BJ (cell line): Measurements from ENCODE around the gene SMYD3. TPM values are rescaled to one million over a fixed set of nuclear protein-coding genes. Genes with fewer than 3 reads are reported as not detected.

Source experiments
- CTCF ChIA-PET: fragments of 350-600 bp; formaldehyde crosslinking; extraction: SDS; loops from one replicate; lab custom pipeline; 2021; ENCODE audit warnings: antibody characterized with exemption, inconsistent platforms; lab: Yijun Ruan, JAX
- POLR2A ChIA-PET: fragments of 300-600 bp; sonication (Branson Sonifier 250); formaldehyde crosslinking; extraction: SDS; loops from one replicate; lab custom pipeline; 2021; ENCODE audit warnings: antibody characterized with exemption; lab: Charles Lee
- DNase-seq: peaks from one replicate; pipeline ENCODE4 v3.0.0-alpha.2; 2011; ENCODE audit warnings: low read depth
- H3K27me3 ChIP-seq: 2 replicates; pipeline ENCODE4 v1.6.0; 2011; ENCODE audit warnings: low read length; ENCODE audit not compliant: control insufficient read depth, insufficient read depth
- H3K36me3 ChIP-seq: 2 replicates; pipeline ENCODE4 v1.5.1; 2011; ENCODE audit warnings: low read length; ENCODE audit not compliant: control insufficient read depth, insufficient read depth
- H3K4me3 ChIP-seq: 2 replicates; pipeline ENCODE4 v1.5.1; 2011; ENCODE audit warnings: low read depth, mild to moderate bottlenecking, control low read depth, low read length
- CTCF ChIP-seq: IDR thresholded peaks from 2 replicates; pipeline ENCODE4 v1.5.1; 2011; ENCODE audit warnings: low read depth, mild to moderate bottlenecking, control low read depth, inconsistent platforms, low read length, moderate library complexity; ENCODE audit not compliant: insufficient read depth
- polyA plus RNA-seq: library from polyadenylated mRNA; depleted of rRNA; stranded (reverse); fragments of >200 nt; gene quantifications from 2 replicates; pipeline ENCODE4 v1.2.3, GENCODE V29; 2011

The SMYD3 gene
- polyA plus RNA-seq, 1 experiment, result 26.1 TPM

GRCh38 chr1:245987219-245987545, 519.9 kb downstream of the SMYD3 start:
- no peak for TF ChIP-seq CTCF
- Histone ChIP-seq H3K4me3 (no peak overlapping the region), H3K36me3 (no peaks in the 10 kb centered on the region), H3K27me3 (no peaks in the 10 kb centered on the region)
- CTCF ChIA-PET, result interaction anchor here (1.2 to 2.6 kb wide), 4 partner anchors 11 to 907 kb away, joined by 3 to 8 read pairs (median 5); no protein-coding TSS in a partner anchor
- no peak for DNase-seq
- POLR2A ChIA-PET, result no interaction called here

- peak; percentile 68 for DNase-seq
- ChIA-PET CTCF (interaction anchor here (0.9 to 2.6 kb wide), 5 partner anchors 11 to 906 kb away, joined by 3 to 8 read pairs (median 3); no protein-coding TSS in a partner anchor), POLR2A (no interaction called here)
- Histone ChIP-seq H3K4me3 (no peak overlapping the region), H3K27me3 (no peaks in the 10 kb centered on the region), H3K36me3 (no peaks in the 10 kb centered on the region)
- 0 out of 2 replicates have a peak, but pooled peaks have one; percentile 16 for TF ChIP-seq CTCF
Measured at GRCh38 chr1:245986404-245987218, 520.5 kb downstream of the SMYD3 start.

GRCh38 chr1:245984390-245985155, 522.5 kb downstream of the SMYD3 start:
- ChIA-PET POLR2A (no interaction called here), CTCF (interaction anchor here (1.2 kb wide), 1 partner anchor 828 kb away, joined by 8 read pairs; no protein-coding TSS in a partner anchor)
- no peak for DNase-seq
- no peak overlapping the region for H3K4me3 ChIP-seq
- no peaks in the 10 kb centered on the region for H3K27me3 ChIP-seq
- no peak for TF ChIP-seq CTCF
- no peaks in the 10 kb centered on the region for H3K36me3 ChIP-seq

GRCh38 chr1:245983294-245983967, 523.6 kb downstream of the SMYD3 start:
- Histone ChIP-seq H3K27me3 (no peaks in the 10 kb centered on the region), H3K4me3 (no peak overlapping the region), H3K36me3 (no peaks in the 10 kb centered on the region)
- ChIA-PET CTCF (interaction anchor here (0.9 to 1.3 kb wide), 3 partner anchors 12 to 827 kb away, joined by 3 to 8 read pairs (median 3); no protein-coding TSS in a partner anchor), POLR2A (no interaction called here)
- TF ChIP-seq CTCF, result no peak
- no peak for DNase-seq

GRCh38 chr1:245979589-245979988, 527.5 kb downstream of the SMYD3 start:
- no peaks in the 10 kb centered on the region for H3K27me3 ChIP-seq
- no peaks in the 10 kb centered on the region; the same call in 1 of the 2 replicates for H3K36me3 ChIP-seq
- POLR2A ChIA-PET, result no interaction called here
- CTCF ChIA-PET, result interaction anchor here (0.7 kb wide), 1 partner anchor 826 kb away, joined by 3 read pairs; no protein-coding TSS in a partner anchor
- TF ChIP-seq CTCF, result no peak
- no peak for DNase-seq
- no peak overlapping the region for H3K4me3 ChIP-seq
